ENCODE data around the gene WIPI1.

GRCh38 chr17:68379692-68380677 lies 77.3 kb downstream of the WIPI1 start:
- TF ChIP-seq CTCF (IDR thresholded peaks at IDR 0.05) (no peak), EP300 (IDR thresholded peaks at IDR 0.05) (no peak), POLR2AphosphoS5 (IDR thresholded peaks at IDR 0.05) (no peak)

Data from gastroesophageal sphincter (tissue), 3 donors.